ENCODE measurements around the gene GPC3.

- TF ChIP-seq, protein P1, sequence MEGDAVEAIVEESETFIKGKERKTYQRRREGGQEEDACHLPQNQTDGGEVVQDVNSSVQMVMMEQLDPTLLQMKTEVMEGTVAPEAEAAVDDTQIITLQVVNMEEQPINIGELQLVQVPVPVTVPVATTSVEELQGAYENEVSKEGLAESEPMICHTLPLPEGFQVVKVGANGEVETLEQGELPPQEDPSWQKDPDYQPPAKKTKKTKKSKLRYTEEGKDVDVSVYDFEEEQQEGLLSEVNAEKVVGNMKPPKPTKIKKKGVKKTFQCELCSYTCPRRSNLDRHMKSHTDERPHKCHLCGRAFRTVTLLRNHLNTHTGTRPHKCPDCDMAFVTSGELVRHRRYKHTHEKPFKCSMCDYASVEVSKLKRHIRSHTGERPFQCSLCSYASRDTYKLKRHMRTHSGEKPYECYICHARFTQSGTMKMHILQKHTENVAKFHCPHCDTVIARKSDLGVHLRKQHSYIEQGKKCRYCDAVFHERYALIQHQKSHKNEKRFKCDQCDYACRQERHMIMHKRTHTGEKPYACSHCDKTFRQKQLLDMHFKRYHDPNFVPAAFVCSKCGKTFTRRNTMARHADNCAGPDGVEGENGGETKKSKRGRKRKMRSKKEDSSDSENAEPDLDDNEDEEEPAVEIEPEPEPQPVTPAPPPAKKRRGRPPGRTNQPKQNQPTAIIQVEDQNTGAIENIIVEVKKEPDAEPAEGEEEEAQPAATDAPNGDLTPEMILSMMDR (IDR thresholded peaks at IDR 0.05) = no peak
- no peak for TF ChIP-seq POLR2A (IDR thresholded peaks at IDR 0.05)
- no peak for TF ChIP-seq POLR2AphosphoS5 (IDR thresholded peaks at IDR 0.05)
- TF ChIP-seq EP300 (IDR thresholded peaks at IDR 0.05) = no peak
Measured at GRCh38 chrX:134002921-134003615, 17.7 kb upstream of the GPC3 start.

Data from suprapubic skin (tissue), 4 donors.